ENCODE measurements around the gene GPRC5C. TPM values are rescaled to one million over a fixed set of nuclear protein-coding genes. Genes with fewer than 3 reads are reported as not detected.

The GPRC5C gene
- total RNA-seq, 1 experiment from 2014 or later = 15.5 TPM

DNA sequence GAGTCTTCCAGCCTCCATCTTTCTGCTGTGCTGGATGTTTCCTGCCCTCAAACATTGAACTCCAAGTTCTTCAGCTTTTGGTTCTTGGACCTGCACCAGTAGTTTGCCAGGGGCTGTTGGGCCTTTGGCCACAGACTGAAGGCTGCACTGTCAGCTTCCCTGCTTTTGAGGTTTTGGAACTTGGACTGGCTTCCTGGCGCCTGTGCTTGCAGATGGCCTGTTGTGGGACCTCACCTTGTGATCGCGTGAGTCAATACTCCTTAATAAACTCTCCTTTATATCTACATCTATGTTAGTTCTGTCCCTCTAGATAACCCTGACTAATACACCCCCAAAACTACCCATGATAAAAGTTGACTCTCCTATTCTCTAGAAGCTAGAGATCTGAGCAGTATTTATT lies 26.9 kb downstream of the GPRC5C start:
- Histone ChIP-seq H3K4me1 (ENCODE audit: insufficient read depth, low read length) (no peaks in the 10 kb centered on the region; the same call in 1 of the 2 replicates), H3K56ac (ENCODE audit: insufficient read length, low read depth, low read length) (no peak overlapping the region), H2AK5ac (ENCODE audit: insufficient read length, low read length) (no peak overlapping the region), H2BK120ac (ENCODE audit: low read depth, low read length, poor library complexity, severe bottlenecking) (no peak overlapping the region), H3K23me2 (ENCODE audit: insufficient read length, low read depth, low read length, poor library complexity, severe bottlenecking) (peaks cover 7% of the 10 kb centered on the region), H2BK12ac (ENCODE audit: insufficient read length, low read depth, low read length) (no peak overlapping the region), H2BK5ac (ENCODE audit: insufficient read length, low read length) (no peak overlapping the region), H4K5ac (ENCODE audit: insufficient read length, low read depth, low read length) (no peak overlapping the region), H4K91ac (ENCODE audit: insufficient read length, low read depth, low read length) (no peak overlapping the region), H2BK20ac (ENCODE audit: low read depth, low read length, poor library complexity, severe bottlenecking) (no peak overlapping the region), H3K9ac (ENCODE audit: extremely low read depth, insufficient read length, low read length) (no peak overlapping the region), H2BK15ac (ENCODE audit: low read depth, low read length) (no peak overlapping the region), H3K79me2 (ENCODE audit: insufficient read depth, low read length) (no peaks in the 10 kb centered on the region), H4K8ac (replicated peaks; ENCODE audit: insufficient read length, low read depth, low read length) (no peak overlapping the region), H3K14ac (ENCODE audit: insufficient read depth, low read length) (no peak overlapping the region), H3K18ac (ENCODE audit: insufficient read length, low read depth, low read length) (no peak overlapping the region), H3K27me3 (ENCODE audit: insufficient read depth, low read length) (no peaks in the 10 kb centered on the region), H3K4me2 (ENCODE audit: insufficient read depth, insufficient read length, low read length) (no peak overlapping the region), H3K23ac (ENCODE audit: insufficient read length, low read depth, low read length) (no peak overlapping the region), H3K79me1 (ENCODE audit: insufficient read depth, low read depth, low read length, poor library complexity, severe bottlenecking) (no peaks in the 10 kb centered on the region), H3T11ph (ENCODE audit: low read length) (no peak overlapping the region), H4K20me1 (ENCODE audit: control insufficient read depth, insufficient read depth, insufficient read length) (no peaks in the 10 kb centered on the region), H3K4ac (ENCODE audit: low read depth, low read length) (no peak overlapping the region), H3K9me3 (ENCODE audit: control insufficient read depth, low read depth, low read length) (no peaks in the 10 kb centered on the region), H2AFZ (ENCODE audit: low read length) (no peak overlapping the region), H3K27ac (ENCODE audit: insufficient read length, low read depth, low read length) (no peak overlapping the region)
- Mint-ChIP-seq H3K4me1 (peaks cover 18 to 27% of the 10 kb centered on the region in 2 experiments), H3K9me3 (no peaks in the 10 kb centered on the region), H3K36me3 (ENCODE audit: insufficient read depth in 1 of 3, low read depth in 3 of 3) (no peaks in the 10 kb centered on the region; a peak in 1 of 7 replicates), H3K4me3 (no peak overlapping the region), H3K27me3 (ENCODE audit: low read depth) (peaks cover 36% of the 10 kb centered on the region), H3K27ac (no peak overlapping the region)
- no CpG with 5 or more reads among the region's 3 CpGs for WGBS (ENCODE audit: extremely low coverage, insufficient read length, low lambda C conversion rate)
- DNase-seq = no peak
- TF ChIP-seq, protein P1, sequence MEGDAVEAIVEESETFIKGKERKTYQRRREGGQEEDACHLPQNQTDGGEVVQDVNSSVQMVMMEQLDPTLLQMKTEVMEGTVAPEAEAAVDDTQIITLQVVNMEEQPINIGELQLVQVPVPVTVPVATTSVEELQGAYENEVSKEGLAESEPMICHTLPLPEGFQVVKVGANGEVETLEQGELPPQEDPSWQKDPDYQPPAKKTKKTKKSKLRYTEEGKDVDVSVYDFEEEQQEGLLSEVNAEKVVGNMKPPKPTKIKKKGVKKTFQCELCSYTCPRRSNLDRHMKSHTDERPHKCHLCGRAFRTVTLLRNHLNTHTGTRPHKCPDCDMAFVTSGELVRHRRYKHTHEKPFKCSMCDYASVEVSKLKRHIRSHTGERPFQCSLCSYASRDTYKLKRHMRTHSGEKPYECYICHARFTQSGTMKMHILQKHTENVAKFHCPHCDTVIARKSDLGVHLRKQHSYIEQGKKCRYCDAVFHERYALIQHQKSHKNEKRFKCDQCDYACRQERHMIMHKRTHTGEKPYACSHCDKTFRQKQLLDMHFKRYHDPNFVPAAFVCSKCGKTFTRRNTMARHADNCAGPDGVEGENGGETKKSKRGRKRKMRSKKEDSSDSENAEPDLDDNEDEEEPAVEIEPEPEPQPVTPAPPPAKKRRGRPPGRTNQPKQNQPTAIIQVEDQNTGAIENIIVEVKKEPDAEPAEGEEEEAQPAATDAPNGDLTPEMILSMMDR (conservative IDR thresholded peaks at IDR 0.05) = no peak

Measured in H9 (cell line).